Measurements from ENCODE around the gene CHRNA9. TPM values are rescaled to one million over a fixed set of nuclear protein-coding genes. Genes with fewer than 3 reads are reported as not detected.

CHRNA9 gene
- total RNA-seq, 2 donors from 2014 or later: 0.90 TPM; not detected in 1

- H3K4me1 ChIP-seq (ENCODE audit: control insufficient read depth, insufficient read depth, low read length): no peaks in the 10 kb centered on the region
- no peaks in the 10 kb centered on the region for H3K36me3 Mint-ChIP-seq (ENCODE audit: low read depth)
- no peaks in the 10 kb centered on the region for H3K36me3 ChIP-seq (ENCODE audit: control insufficient read depth, insufficient read depth, low read length)
- 91 to 100% methylated on average over 1 to 2 of the region's 2 CpGs for WGBS, 2 experiments (ENCODE audit: insufficient coverage in 1 of 2, insufficient read length in 1 of 2)
- no peak overlapping the region for H3K27ac Mint-ChIP-seq
- H3K4me1 Mint-ChIP-seq: peaks cover 6% of the 10 kb centered on the region
- H3K27me3 Mint-ChIP-seq (ENCODE audit: insufficient read depth): no peaks in the 10 kb centered on the region
- H3K4me3 Mint-ChIP-seq: no peak overlapping the region
- DNase-seq: no peak
- no peak overlapping the region for H3K9ac ChIP-seq (ENCODE audit: extremely low read depth, low read length, poor library complexity, severe bottlenecking)
- no peak overlapping the region for H3K4me3 ChIP-seq (ENCODE audit: low read length)
- no peaks in the 10 kb centered on the region for H3K27me3 ChIP-seq (ENCODE audit: control insufficient read depth, insufficient read depth, low read length, poor library complexity, severe bottlenecking)
- TF ChIP-seq CTCF (conservative IDR thresholded peaks at IDR 0.05): no peak
- no peaks in the 10 kb centered on the region for H3K9me3 Mint-ChIP-seq
- H3K27ac ChIP-seq (ENCODE audit: low read depth, low read length): no peak overlapping the region
- H3K9me3 ChIP-seq (ENCODE audit: control insufficient read depth, low read length): no peaks in the 10 kb centered on the region
Measured at GRCh38 chr4:40375620-40376019, 40.5 kb downstream of the CHRNA9 start.

GRCh38 chr4:40377512-40378365 is 42.6 kb downstream of the CHRNA9 start:
- Mint-ChIP-seq H3K9me3 (no peaks in the 10 kb centered on the region), H3K4me1 (peaks cover 15% of the 10 kb centered on the region), H3K36me3 (ENCODE audit: low read depth) (no peaks in the 10 kb centered on the region), H3K27ac (no peak overlapping the region), H3K27me3 (ENCODE audit: insufficient read depth) (no peaks in the 10 kb centered on the region), H3K4me3 (no peak overlapping the region)
- no peaks in the 10 kb centered on the region for H3K36me3 ChIP-seq (ENCODE audit: control insufficient read depth, insufficient read depth, low read length)
- H3K27ac ChIP-seq (ENCODE audit: low read depth, low read length): no peak overlapping the region
- no peaks in the 10 kb centered on the region for H3K27me3 ChIP-seq (ENCODE audit: control insufficient read depth, insufficient read depth, low read length, poor library complexity, severe bottlenecking)
- no peak for TF ChIP-seq CTCF (conservative IDR thresholded peaks at IDR 0.05)
- H3K9me3 ChIP-seq (ENCODE audit: control insufficient read depth, low read length): no peaks in the 10 kb centered on the region
- no peaks in the 10 kb centered on the region for H3K4me1 ChIP-seq (ENCODE audit: control insufficient read depth, insufficient read depth, low read length)
- WGBS, 2 experiments (ENCODE audit: insufficient coverage in 1 of 2, insufficient read length in 1 of 2): 93 to 94% methylated on average over 5 to 7 of the region's 7 CpGs
- no peak overlapping the region for H3K4me3 ChIP-seq (ENCODE audit: low read length)
- no peak for DNase-seq
- no peak overlapping the region for H3K9ac ChIP-seq (ENCODE audit: extremely low read depth, low read length, poor library complexity, severe bottlenecking)

- Mint-ChIP-seq H3K9me3 (no peaks in the 10 kb centered on the region), H3K4me3 (no peak overlapping the region), H3K36me3 (ENCODE audit: low read depth) (no peaks in the 10 kb centered on the region), H3K27ac (no peak overlapping the region), H3K4me1 (peaks cover 15% of the 10 kb centered on the region), H3K27me3 (ENCODE audit: insufficient read depth) (no peaks in the 10 kb centered on the region)
- TF ChIP-seq CTCF (conservative IDR thresholded peaks at IDR 0.05): no peak
- Histone ChIP-seq H3K27me3 (ENCODE audit: control insufficient read depth, insufficient read depth, low read length, poor library complexity, severe bottlenecking) (no peaks in the 10 kb centered on the region), H3K9me3 (ENCODE audit: control insufficient read depth, low read length) (no peaks in the 10 kb centered on the region), H3K27ac (ENCODE audit: low read depth, low read length) (no peak overlapping the region), H3K36me3 (ENCODE audit: control insufficient read depth, insufficient read depth, low read length) (no peaks in the 10 kb centered on the region), H3K4me3 (ENCODE audit: low read length) (no peak overlapping the region), H3K9ac (ENCODE audit: extremely low read depth, low read length, poor library complexity, severe bottlenecking) (no peak overlapping the region), H3K4me1 (ENCODE audit: control insufficient read depth, insufficient read depth, low read length) (no peaks in the 10 kb centered on the region)
- DNase-seq: no peak
- 46% methylated on average over 2 of the region's 2 CpGs; no CpG with 5 or more reads in 1 of the 2 experiments for WGBS, 2 experiments (ENCODE audit: insufficient coverage in 1 of 2, insufficient read length in 1 of 2)
Measured at GRCh38 chr4:40378619-40379018, 43.5 kb downstream of the CHRNA9 start.

Measured in endodermal cell (in vitro differentiated cells).